SIG-M5 treated with dmso at 0.1 percent for 504 hours (cell line): ENCODE measurements around the gene ACTR3C.
"Not testable (repeated sequence)": the region's sequence is repeated elsewhere in the genome, so short reads cannot be mapped to it uniquely, and the experiment has no call there.

Source experiments
- DNase-seq: peaks from one replicate; lab custom pipeline; 2025; ENCODE audit not compliant: unreplicated experiment; lab: John Stamatoyannopoulos, UW

ACTR3C gene

GRCh38 chr7:150337179-150337578, 13.8 kb upstream of the ACTR3C start:
- no peak for DNase-seq

GRCh38 chr7:150336746-150337145, 13.4 kb upstream of the ACTR3C start:
- no peak for DNase-seq

- DNase-seq = no peak
Measured at GRCh38 chr7:150335774-150336112, 12.4 kb upstream of the ACTR3C start.

- DNase-seq = no peak
Measured at GRCh38 chr7:150335108-150335773, 11.9 kb upstream of the ACTR3C start.

DNA sequence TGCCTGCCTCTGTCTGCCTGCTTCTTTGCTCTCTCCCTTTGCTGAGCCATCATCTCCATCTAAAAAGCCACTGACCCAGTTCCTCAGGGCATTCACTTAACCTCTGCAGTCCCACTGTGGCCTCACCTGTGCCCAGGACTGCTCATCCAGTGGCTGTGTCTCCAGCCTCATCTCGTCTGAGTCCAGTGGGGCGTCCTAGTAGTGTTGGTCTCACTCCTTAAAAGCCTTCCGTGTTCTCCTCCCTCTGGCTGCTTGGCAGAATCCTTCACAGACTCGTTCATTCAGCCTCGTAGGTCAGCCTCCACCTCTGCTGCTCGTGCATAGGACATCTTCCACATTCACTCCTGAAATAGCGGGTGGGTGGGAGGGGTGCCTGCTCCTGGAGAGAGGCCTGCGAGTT, 10.8 kb upstream of the ACTR3C start:
- no peak for DNase-seq

DNA sequence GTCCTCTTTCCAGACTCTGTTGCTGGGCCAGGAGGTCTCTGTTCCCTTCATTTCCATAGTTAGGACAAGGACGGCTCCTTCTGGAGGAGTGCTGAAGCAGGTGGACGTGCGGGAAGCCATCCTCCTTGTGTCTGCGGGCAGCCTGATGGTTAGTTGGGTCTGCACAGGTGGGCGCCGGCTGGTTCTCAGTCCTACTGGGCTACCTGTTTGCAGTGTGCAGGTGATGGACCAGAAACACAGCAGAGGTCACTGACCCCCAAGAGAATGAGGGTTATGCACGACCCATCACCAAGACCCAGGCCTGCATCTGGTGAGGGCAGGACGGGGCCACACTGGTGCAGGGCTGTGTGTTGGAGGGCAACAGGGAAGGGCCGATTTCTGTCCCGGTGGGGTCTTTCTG, 10.3 kb upstream of the ACTR3C start:
- no peak for DNase-seq

DNA sequence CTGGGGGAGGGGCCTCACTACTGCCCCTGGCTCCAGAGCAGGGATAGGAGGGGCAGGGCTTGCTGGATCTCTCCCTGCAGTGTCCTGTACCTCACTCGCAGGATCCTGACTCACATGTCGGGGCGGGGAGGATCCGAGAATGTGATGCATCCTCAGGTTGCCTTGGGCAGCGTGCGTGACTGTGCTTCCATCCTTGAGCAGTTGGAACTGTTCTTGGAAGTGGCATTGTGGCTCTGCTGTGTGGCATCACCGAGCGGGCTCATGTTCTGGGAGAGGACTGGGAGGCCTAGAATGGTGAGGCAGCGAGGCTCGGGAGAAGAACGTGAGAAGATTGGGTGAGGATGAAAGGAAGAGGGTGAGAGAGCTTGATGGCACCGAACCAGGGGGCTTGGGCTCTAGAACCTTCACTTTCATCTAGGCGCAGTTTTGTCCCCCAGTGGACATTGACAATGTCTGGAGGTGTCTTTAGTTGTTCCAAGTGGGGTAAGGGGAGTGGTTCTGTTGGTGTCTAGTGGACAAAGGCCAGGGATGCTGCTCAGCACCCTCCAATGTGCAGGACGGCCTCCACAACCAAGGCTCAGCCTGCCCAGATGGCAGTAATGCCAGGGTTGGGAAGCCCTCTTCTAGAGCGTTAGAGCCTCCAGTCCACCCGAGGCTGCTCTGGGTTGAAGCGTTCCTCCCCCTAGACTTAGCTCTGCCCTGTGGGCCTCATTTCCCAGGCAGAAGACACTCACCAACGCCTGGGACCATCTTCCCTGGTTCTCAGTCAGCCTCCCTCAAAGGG, 9.7 kb upstream of the ACTR3C start:
- DNase-seq = no peak

DNA sequence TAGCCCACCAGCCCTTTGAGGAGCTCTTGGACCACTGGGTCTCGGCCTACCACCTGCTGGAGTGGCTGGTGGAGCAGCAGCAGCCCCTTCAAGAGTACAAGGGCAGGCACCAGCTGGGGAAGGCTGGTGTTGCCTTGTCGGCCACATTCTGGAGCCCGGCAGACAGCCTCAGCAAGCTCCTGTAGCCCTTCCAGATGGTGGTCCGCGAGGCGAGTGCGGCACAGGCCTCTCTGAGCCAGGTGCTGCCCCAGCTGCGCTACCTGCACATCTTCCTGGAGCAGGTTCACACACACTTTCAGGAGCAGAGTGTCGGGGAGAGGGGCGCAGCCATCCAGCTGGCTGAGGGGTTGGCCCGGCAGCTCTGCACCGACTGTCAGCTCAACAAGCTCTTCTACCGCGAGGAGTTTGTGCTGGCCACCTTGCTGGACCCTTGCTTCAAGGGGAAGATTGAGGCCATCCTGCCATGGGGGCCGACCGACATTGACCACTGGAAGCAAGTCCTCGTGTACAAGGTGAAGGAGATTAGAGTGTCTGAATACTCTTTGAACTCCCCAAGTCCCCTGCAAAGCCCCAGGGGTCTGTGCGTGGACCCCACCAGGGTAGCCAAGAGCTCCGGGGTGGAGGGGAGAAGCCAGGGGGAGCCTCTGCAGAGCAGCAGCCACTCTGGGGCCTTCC, 7.0 kb upstream of the ACTR3C start:
- no peak for DNase-seq

DNA sequence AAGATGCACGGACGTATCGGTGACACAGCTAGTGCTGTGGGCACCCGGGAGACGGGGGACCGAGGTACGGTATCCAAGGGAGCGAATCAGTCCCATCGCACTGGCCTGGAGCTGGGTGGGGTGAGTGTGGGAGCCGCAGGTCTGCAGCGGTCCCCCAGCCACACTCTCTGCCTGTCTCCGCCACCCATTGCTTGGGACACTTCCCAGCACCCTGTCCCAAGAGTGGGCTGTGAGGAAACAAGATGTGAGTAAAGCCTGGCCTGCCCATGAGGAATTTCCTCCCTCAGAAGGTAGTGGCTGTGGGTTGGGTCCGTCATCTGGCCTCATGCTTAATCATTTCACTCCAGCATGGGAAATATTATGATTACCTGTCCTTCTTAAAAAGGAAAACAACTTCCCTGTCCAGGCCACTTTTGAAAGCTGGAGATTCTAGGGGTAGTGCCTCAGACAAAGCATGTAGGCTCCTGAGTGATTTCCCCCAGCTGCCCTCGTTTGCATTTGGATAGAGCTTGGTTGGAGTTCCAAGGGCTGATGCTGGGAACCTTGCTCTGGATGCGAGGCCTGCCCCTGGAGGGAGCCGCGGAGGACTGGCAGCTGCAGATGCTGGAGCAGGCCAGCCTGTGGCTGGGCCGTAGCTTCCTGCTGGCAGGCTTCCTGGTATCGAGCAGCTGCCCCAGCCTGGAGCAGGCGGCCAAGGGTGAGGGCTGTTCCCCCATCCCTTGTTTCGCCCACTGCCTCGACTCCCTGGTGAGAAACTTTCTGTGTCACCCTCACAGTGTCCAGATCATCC, 6.2 kb upstream of the ACTR3C start:
- no peak for DNase-seq

GRCh38 chr7:150327308-150327707, 4.0 kb upstream of the ACTR3C start:
- DNase-seq = no peak

- DNase-seq = no peak
Measured at GRCh38 chr7:150326657-150327268, 3.4 kb upstream of the ACTR3C start.

DNA sequence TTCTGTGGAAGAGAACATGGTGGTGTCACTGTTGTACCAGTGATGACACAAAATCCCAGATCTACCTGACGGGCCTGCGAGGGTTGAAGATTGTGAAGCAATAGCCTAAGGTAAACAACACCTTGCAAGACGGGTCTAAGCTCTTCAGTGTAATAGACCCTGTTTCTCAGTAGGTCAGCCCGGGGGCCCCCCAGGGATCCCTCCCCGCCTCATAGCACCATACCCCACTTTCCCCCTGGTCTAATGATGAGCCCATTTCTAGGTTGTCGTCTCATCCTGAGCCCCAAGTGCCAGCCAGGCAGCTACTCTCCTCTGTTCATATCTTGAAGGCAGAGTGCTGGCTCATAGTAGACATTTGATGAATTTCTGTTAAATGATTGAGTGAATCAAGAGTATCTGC, 2.6 kb upstream of the ACTR3C start:
- no peak for DNase-seq

DNA sequence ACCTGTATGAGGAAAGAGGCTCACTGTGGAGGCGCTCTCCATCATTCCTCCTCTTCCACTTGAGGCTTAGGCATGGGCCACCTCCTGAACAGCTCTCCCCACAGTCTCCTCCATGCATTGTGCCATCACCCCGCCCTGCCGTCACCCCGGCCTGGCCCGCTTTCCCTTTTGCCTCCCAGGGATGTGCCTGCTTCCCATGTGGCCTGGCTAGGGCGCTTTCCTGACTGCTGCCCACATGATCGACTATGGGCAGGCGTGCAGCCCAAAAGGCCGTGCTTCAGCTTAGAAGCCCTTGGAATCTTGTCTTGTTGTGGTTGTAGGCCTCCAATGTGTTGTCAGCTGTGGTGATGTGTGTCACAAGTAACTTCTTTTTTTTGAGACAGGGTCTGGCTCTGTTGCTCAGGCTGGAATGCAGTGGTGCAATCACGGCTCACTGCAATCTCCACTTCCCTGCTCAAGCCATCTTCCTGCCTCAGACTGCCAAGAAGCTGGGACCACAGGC, 1.8 kb upstream of the ACTR3C start:
- DNase-seq = peak; percentile 38

DNA sequence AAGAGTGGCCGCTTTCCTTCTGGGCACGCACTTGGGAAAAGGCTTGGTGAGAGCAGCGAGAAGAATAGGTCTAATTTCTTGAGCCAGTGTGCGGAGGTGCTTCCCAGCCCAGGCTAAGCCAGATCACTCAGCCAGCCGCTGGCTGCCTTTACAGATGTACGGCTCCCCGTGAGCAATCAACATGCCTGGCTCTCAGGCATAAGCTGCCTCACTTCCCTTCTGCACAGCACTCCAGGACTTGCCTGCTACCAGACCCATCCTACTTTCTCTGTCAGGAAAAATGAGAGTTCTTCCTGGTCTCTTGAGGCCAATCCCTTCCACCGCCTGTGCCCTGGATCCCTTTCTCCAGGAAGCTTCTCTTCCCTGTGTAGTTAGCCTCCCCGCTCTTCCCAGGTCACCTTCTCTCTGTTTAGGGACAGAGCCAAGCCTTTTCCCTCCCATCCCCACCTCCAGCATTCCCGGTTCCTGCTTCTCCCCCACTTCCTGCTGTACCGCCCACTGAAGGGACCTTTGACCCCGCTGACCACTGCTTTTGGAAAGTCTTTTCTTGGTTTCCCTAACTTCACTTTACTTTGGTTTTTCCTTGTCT, 1.1 kb upstream of the ACTR3C start:
- no peak for DNase-seq

DNA sequence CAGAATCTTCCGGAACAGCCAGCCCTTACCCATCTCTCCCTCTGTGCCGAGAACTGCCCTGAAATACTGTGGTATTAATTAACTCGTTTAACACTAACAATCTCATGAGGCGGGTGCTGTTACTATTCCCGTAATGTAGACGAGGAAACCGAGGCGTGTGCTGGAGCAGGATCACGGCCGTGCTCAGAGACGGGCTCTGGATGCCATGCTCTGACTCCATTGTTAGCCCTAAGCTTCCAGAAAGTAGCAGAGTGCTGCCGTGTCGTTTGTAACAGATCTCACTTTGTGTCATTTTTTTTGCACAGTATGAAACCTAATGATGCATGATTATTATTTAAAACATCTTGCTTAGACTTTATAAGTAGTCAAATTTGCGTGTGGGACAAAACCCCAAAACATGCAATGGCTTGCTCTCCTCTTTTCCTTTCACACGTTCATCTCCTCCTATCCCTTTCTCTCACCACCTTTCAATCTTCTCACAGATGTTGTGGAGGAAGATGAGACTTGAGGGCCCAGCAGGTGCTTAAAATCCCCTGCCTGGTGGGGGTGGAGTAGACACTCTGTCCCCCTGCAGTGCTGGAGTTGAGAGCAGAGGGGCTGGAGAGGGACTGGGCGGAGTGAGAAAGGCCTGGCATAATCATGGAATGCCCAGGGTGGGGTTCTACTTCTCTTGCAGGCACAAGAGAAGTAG, 482 bp upstream of the ACTR3C start:
- no peak for DNase-seq

GRCh38 chr7:150322114-150322832, 1.1 kb downstream of the ACTR3C start:
- no peak for DNase-seq

- DNase-seq = no peak
Measured at GRCh38 chr7:150321788-150322113, 1.6 kb downstream of the ACTR3C start.

GRCh38 chr7:150317748-150318444, 5.4 kb downstream of the ACTR3C start:
- DNase-seq = no peak

DNA sequence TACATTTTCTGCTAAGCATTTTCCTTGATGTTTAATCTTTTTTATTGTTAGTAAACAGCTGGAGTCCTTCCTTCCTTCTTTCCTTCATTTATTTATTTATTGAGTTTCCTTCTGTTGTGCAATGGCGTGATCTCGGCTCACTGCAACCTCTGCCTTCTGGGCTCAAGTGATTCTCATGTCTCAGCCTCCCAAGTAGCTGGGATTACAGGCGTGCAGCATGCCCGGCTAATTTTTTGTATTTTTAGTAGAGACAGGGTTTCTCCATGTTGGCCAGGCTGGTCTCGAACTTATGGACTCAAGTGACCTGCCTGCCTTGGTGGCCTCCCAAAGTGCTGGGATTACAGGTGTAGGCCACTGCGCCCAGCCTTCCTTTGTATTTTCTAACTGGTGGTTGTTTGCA, 6.4 kb downstream of the ACTR3C start:
- DNase-seq = not testable (repeated sequence)
